Loucy (cell line): ENCODE data around the gene KIAA0232.

Experiments
- CTCF ChIP-seq: fragments of 200-600 bp; sonication (generic); conservative IDR thresholded peaks from 2 replicates; pipeline ENCODE4 v1.5.1; 2014; ENCODE audit warnings: mild to moderate bottlenecking, antibody characterized with exemption, low read length
- EZH2phosphoT487 ChIP-seq: fragments of 200-600 bp; IDR thresholded peaks from 2 replicates; pipeline ENCODE4 v1.6.1; 2018; ENCODE audit warnings: antibody characterized with exemption, mild to moderate bottlenecking, moderate library complexity, borderline replicate concordance

GRCh38 chr4:6857009-6857882 is 74.7 kb downstream of the KIAA0232 start:
- TF ChIP-seq CTCF = no peak
- no peak for TF ChIP-seq EZH2phosphoT487
